Spleen (tissue), 11 donors: ENCODE measurements around the gene PDE4D. TPM values are rescaled to one million over a fixed set of nuclear protein-coding genes. Genes with fewer than 3 reads are reported as not detected.

ENCODE experiments used
- DNase-seq: peaks from one replicate; pipeline ENCODE4 v3.0.0-alpha.2; 2020
- H3K27ac ChIP-seq, 8 donors: fragments of 200-600 bp; sonication (generic) in 7 of 8; 1 replicate in 4 of 8; 2 replicates in 4 of 8; pipeline versions ENCODE4 v1.5.0 to v1.8.0; 2016 to 2021; ENCODE audit warnings: inconsistent platforms in 4 of 8, mild to moderate bottlenecking in 4 of 8, moderate library complexity in 1 of 8
- H3K27me3 ChIP-seq, 7 donors: fragments of 200-600 bp; sonication (generic) in 6 of 7; replicated peaks in 1 of 7; 1 replicate in 4 of 7; 2 replicates in 3 of 7; pipeline versions ENCODE4 v1.5.0 to v1.8.0; 2016 to 2021; ENCODE audit warnings: inconsistent platforms in 3 of 7, mild to moderate bottlenecking in 1 of 7
- H3K36me3 ChIP-seq, 6 donors: fragments of 200-600 bp; sonication (generic) in 5 of 6; 1 replicate in 4 of 6; 2 replicates in 2 of 6; pipeline versions ENCODE4 v1.5.0 to v1.8.0; 2016 to 2021; ENCODE audit warnings: inconsistent platforms in 2 of 6
- H3K4me1 ChIP-seq, 6 donors: fragments of 200-600 bp; sonication (generic) in 5 of 6; 1 replicate in 3 of 6; 2 replicates in 3 of 6; pipeline versions ENCODE4 v1.5.0 to v1.8.0; 2016 to 2021; ENCODE audit warnings: inconsistent platforms in 3 of 6
- H3K4me3 ChIP-seq, 8 donors: fragments of 200-600 bp; sonication (generic) in 7 of 8; 1 replicate in 4 of 8; 2 replicates in 4 of 8; pipeline versions ENCODE4 v1.5.0 to v1.8.0; 2016 to 2021; ENCODE audit warnings: inconsistent platforms in 4 of 8, mild to moderate bottlenecking in 4 of 8, moderate library complexity in 2 of 8
- H3K9me3 ChIP-seq, 8 donors: fragments of 200-600 bp; sonication (generic) in 7 of 8; 1 replicate in 4 of 8; 2 replicates in 4 of 8; pipeline versions ENCODE4 v1.5.0 to v1.8.0; 2016 to 2021; ENCODE audit warnings: inconsistent platforms in 4 of 8
- POLR2A ChIP-seq, 3 donors: fragments of 450-650 bp; IDR thresholded peaks; one replicate each; pipeline ENCODE4 v1.5.1; 2017; ENCODE audit warnings: antibody characterized with exemption in 3 of 3, mild to moderate bottlenecking in 1 of 3
- POLR2AphosphoS5 ChIP-seq, 3 donors: sonication (generic); formaldehyde crosslinking; IDR thresholded peaks; one replicate each; pipeline ENCODE4 v1.5.1; 2017; ENCODE audit warnings: antibody characterized with exemption in 3 of 3
- WGBS, 5 donors: extraction: QIAGEN DNeasy Blood & Tissue Kit in 3 of 5; methylation state at CpG; one replicate each; pipeline versions ENCODE4 v1.1.5 to v1.1.7; 2013 to 2018; 5-methylcytosine and 5-hydroxymethylcytosine counted together
- intact Hi-C: fragments of 100-400 bp; cut with DNase I; formaldehyde crosslinking; loops from one replicate; pipeline ENCODE4 v1.15.0; 2023; ENCODE audit warnings: low total_unique reads
- polyA plus RNA-seq, 3 donors: library from polyadenylated mRNA; stranded (reverse); fragments of 200-250 nt; gene quantifications; one replicate each; pipeline ENCODE4 v1.2.1, GENCODE V29; 2013
- total RNA-seq, 7 donors: library from RNA; depleted of rRNA in 3 of 7; stranded (reverse); fragments of >200 nt in 3 of 7; fragmentation: NEBNext Ultra II Directional in 4 of 7; extraction: Animal tissue kit (Norgen Biotek cat#: 25700) in 4 of 7; gene quantifications; one replicate each; pipeline versions ENCODE4 v1.1.0 to v1.2.1, GENCODE V29; 2016 to 2021
- TF ChIP-seq, protein P1 (sequence below), 11 experiments: fragments of 200-600 bp in 7 of 11; fragments of 450-650 bp in 4 of 11; sonication (generic) in 4 of 11; IDR thresholded peaks in 8 of 11; conservative IDR thresholded peaks in 3 of 11; 1 replicate in 7 of 11; 2 replicates in 4 of 11; pipeline versions ENCODE4 v1.4.0 to v1.8.0; 2016 to 2021; ENCODE audit warnings: antibody characterized with exemption in 11 of 11, inconsistent platforms in 4 of 11, mild to moderate bottlenecking in 1 of 11
- donor health status: healthy with polysubstance abuse.
- donor health status: DM: no; HTN: no; CAD: no; lungs with moderate emphysema.
- donor health status: DM: no; HTN: no; CAD: no.
- donor health status: Bipolar disorder and iron deficiency.
- donor health status: healthy.
- donor health status: DM: no; HTN: no; CAD: no.
- donor health status: DM: yes; HTN: yes; CAD: no.

The PDE4D gene
- total and polyA plus RNA-seq, 10 donors, result 0.88 to 51.8 (median 18.2) TPM

DNA sequence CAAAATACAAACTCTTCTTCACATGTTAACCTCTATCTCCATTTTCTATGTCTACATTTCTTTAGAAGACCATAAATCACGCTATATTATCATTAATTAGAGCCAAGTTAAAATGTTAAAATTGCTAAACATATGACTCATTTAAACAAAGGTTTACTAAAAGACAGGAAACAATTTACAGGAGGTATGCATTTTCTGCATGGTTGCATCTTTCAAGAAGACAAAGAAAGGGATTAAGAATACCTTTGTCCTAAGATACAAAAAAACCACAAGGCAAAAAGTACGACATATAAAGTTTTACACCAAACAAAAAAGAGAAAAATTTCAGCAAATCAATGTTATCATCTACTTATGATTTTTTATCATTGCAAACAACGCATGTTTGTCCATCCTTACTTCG, 324.4 kb downstream of the PDE4D start:
- H3K36me3 ChIP-seq, result no peaks in the 10 kb centered on the region
- no peaks in the 10 kb centered on the region for H3K9me3 ChIP-seq
- no peak for DNase-seq
- no peaks in the 10 kb centered on the region for H3K27me3 ChIP-seq
- no peak overlapping the region for H3K27ac ChIP-seq
- WGBS, 5 donors, result 81 to 91% (median 88%) methylated on average over 4 of the region's 4 CpGs
- intact Hi-C loops, result no loop called here
- H3K4me3 ChIP-seq, result no peak overlapping the region
- H3K4me1 ChIP-seq, result peaks cover 0 to 10% (median 0%) of the 10 kb centered on the region in 6 donors
- TF ChIP-seq POLR2AphosphoS5 (IDR thresholded peaks at IDR 0.05) (no peak), POLR2A (IDR thresholded peaks at IDR 0.05) (no peak)
- TF ChIP-seq, protein P1, sequence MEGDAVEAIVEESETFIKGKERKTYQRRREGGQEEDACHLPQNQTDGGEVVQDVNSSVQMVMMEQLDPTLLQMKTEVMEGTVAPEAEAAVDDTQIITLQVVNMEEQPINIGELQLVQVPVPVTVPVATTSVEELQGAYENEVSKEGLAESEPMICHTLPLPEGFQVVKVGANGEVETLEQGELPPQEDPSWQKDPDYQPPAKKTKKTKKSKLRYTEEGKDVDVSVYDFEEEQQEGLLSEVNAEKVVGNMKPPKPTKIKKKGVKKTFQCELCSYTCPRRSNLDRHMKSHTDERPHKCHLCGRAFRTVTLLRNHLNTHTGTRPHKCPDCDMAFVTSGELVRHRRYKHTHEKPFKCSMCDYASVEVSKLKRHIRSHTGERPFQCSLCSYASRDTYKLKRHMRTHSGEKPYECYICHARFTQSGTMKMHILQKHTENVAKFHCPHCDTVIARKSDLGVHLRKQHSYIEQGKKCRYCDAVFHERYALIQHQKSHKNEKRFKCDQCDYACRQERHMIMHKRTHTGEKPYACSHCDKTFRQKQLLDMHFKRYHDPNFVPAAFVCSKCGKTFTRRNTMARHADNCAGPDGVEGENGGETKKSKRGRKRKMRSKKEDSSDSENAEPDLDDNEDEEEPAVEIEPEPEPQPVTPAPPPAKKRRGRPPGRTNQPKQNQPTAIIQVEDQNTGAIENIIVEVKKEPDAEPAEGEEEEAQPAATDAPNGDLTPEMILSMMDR (IDR thresholded peaks at IDR 0.05 in 8 of 11, conservative IDR thresholded peaks at IDR 0.05 in 3 of 11), result no peak

DNA sequence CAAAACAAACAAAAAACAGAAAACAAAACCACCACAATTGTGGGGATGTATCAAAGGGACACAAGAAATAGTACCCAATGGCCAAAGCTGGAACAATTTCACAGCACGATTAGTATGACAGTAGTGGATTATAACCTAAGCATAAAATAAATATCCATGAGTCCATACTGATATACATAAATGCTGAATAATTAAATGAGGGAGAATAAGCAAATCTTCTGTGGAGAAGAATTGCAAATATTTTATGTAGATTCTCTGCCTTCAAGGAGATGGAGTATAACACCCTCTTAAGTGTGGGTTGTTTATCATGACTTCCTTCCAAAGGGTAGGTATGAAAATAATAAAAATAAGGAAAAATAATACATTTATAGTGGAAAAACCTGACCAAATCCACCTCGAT, 325.4 kb downstream of the PDE4D start:
- no peak for DNase-seq
- H3K4me3 ChIP-seq, result no peak overlapping the region
- no peak overlapping the region for H3K27ac ChIP-seq
- no peaks in the 10 kb centered on the region for H3K27me3 ChIP-seq
- intact Hi-C loops, result no loop called here
- no peaks in the 10 kb centered on the region for H3K36me3 ChIP-seq
- 83 to 93% (median 90%) methylated on average over 2 of the region's 2 CpGs for WGBS, 5 donors
- peaks cover 0 to 19% (median 0%) of the 10 kb centered on the region in 6 donors for H3K4me1 ChIP-seq
- H3K9me3 ChIP-seq, result no peaks in the 10 kb centered on the region
- TF ChIP-seq POLR2A (IDR thresholded peaks at IDR 0.05) (no peak), POLR2AphosphoS5 (IDR thresholded peaks at IDR 0.05) (no peak)
- TF ChIP-seq, protein P1 (IDR thresholded peaks at IDR 0.05 in 8 of 11, conservative IDR thresholded peaks at IDR 0.05 in 3 of 11), result no peak

DNA sequence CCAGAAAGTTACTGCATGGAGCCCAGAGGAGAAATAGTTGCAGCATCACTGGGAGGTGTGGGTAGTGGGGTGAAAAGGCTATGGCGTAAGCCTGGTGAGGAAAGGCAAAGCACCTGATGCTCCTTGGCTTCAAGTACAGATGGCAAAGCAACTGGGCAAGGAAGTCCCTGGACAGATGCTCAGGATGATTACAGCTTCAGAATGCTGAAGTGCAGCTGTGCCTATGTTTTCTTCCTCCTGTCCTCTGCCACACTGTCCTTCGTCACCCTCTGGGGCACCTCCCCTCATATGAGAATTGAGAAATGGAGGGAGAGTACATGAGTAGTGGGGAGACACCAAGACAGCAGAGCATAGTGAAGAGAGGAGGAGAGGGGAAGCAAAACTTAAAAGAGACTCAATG, 328.0 kb downstream of the PDE4D start:
- WGBS, 5 donors, result 47 to 66% (median 55%) methylated on average over 2 of the region's 2 CpGs
- TF ChIP-seq POLR2A (IDR thresholded peaks at IDR 0.05) (no peak), POLR2AphosphoS5 (IDR thresholded peaks at IDR 0.05) (no peak)
- TF ChIP-seq, protein P1 (IDR thresholded peaks at IDR 0.05 in 8 of 11, conservative IDR thresholded peaks at IDR 0.05 in 3 of 11), result no peak

DNA sequence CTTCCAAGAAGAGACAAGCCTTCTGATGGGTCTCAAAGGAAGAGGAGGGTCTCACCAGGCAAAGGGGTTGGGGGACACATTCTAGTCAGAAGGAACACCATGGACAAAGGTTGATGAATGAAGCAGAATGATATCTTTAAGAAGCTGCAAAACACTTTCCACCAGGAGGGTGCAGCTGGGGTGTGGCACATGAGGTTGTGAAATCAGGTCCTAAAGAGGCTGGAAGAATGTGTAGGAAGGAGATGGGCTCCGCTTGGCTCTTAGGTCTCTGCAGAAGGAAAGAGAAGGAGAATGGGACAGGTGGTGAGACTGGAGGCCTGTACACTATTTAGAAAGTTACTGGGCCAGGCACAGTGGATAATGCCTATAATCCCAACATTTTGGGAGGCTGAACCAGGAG, 328.6 kb downstream of the PDE4D start:
- DNase-seq, result no peak
- WGBS, 5 donors, result 89 to 100% (median 95%) methylated on average over 1 of the region's 1 CpG
- intact Hi-C loops, result no loop called here

More for the DNA sequence above, 328.0 kb downstream of the PDE4D start:
- Histone ChIP-seq H3K4me1 (peaks cover 0 to 36% (median 4%) of the 10 kb centered on the region in 6 donors), H3K27ac (no peak overlapping the region), H3K9me3 (no peaks in the 10 kb centered on the region), H3K4me3 (no peak overlapping the region), H3K36me3 (no peaks in the 10 kb centered on the region), H3K27me3 (no peaks in the 10 kb centered on the region)
- intact Hi-C loops, result no loop called here
- DNase-seq, result no peak

More for the DNA sequence above, 328.6 kb downstream of the PDE4D start:
- no peaks in the 10 kb centered on the region for H3K9me3 ChIP-seq
- no peak overlapping the region for H3K4me3 ChIP-seq
- H3K4me1 ChIP-seq, result peaks cover 0 to 36% (median 4%) of the 10 kb centered on the region in 6 donors
- TF ChIP-seq POLR2A (IDR thresholded peaks at IDR 0.05) (no peak), POLR2AphosphoS5 (IDR thresholded peaks at IDR 0.05) (no peak)
- TF ChIP-seq, protein P1 (IDR thresholded peaks at IDR 0.05 in 8 of 11, conservative IDR thresholded peaks at IDR 0.05 in 3 of 11), result no peak
- no peaks in the 10 kb centered on the region for H3K36me3 ChIP-seq
- H3K27ac ChIP-seq, result no peak overlapping the region
- no peaks in the 10 kb centered on the region for H3K27me3 ChIP-seq
